Thyroid gland (tissue), 4 donors: ENCODE measurements around the gene FNIP1.

ENCODE experiments used
- CTCF ChIP-seq, 6 experiments: fragments of 200-600 bp in 3 of 6; fragments of 450-650 bp in 3 of 6; sonication (generic) in 3 of 6; IDR thresholded peaks; one replicate each; pipeline ENCODE4 v1.5.1; 2016 to 2019; ENCODE audit warnings: antibody characterized with exemption in 6 of 6, mild to moderate bottlenecking in 2 of 6, inconsistent platforms in 1 of 6, moderate library complexity in 1 of 6
- POLR2A ChIP-seq, 2 donors: fragments of 450-650 bp; IDR thresholded peaks; one replicate each; pipeline ENCODE4 v1.6.1; 2017; ENCODE audit warnings: antibody characterized with exemption in 2 of 2, mild to moderate bottlenecking in 2 of 2, moderate library complexity in 1 of 2

- TF ChIP-seq CTCF (IDR thresholded peaks at IDR 0.05) = no peak
- no peak for TF ChIP-seq POLR2A (IDR thresholded peaks at IDR 0.05)
Observed at GRCh38 chr5:131749138-131749537, 47.7 kb downstream of the FNIP1 start.
